Fibroblast of upper back skin (primary cell): ENCODE results near the gene C1orf52.

ENCODE experiments used
- DNase-seq: peaks from one replicate; pipeline ENCODE4 v3.0.0-alpha.2; 2013

C1orf52 gene

GRCh38 chr1:85228972-85229371 lies 30.5 kb downstream of the C1orf52 start:
- DNase-seq: no peak

- DNase-seq: peak; percentile 11
Measured at GRCh38 chr1:85225624-85226380, 33.7 kb downstream of the C1orf52 start.

- no peak for DNase-seq
Measured at GRCh38 chr1:85224734-85225623, 34.5 kb downstream of the C1orf52 start.

GRCh38 chr1:85224295-85224694 lies 35.2 kb downstream of the C1orf52 start:
- no peak for DNase-seq

GRCh38 chr1:85223334-85223733 lies 36.1 kb downstream of the C1orf52 start:
- DNase-seq: no peak

- peak; percentile 25 for DNase-seq
Measured at GRCh38 chr1:85220756-85221201, 38.7 kb downstream of the C1orf52 start.

GRCh38 chr1:85219853-85220610 lies 39.4 kb downstream of the C1orf52 start:
- no peak for DNase-seq

GRCh38 chr1:85216697-85217096 lies 42.8 kb downstream of the C1orf52 start:
- DNase-seq: no peak

GRCh38 chr1:85214654-85215053 lies 44.8 kb downstream of the C1orf52 start:
- DNase-seq: no peak

GRCh38 chr1:85208488-85208887 lies 51.0 kb downstream of the C1orf52 start:
- DNase-seq: no peak

- DNase-seq: peak; percentile 44
Measured at GRCh38 chr1:85203573-85204171, 55.8 kb downstream of the C1orf52 start.

GRCh38 chr1:85202864-85203255 lies 56.6 kb downstream of the C1orf52 start:
- no peak for DNase-seq

GRCh38 chr1:85202092-85202863 lies 57.2 kb downstream of the C1orf52 start:
- DNase-seq: no peak

- DNase-seq: peak; percentile 78
Measured at GRCh38 chr1:85201340-85202091, 57.9 kb downstream of the C1orf52 start.

GRCh38 chr1:85200463-85201339 lies 58.8 kb downstream of the C1orf52 start, which contains the start of gene SYDE2:
SYDE2 (minus strand) TSS chr1:85201016; CDS start chr1:85200996, 20 bp downstream.
- DNase-seq: peak; percentile 64
